BJ (cell line): ENCODE data around the gene NCR3LG1. TPM values are rescaled to one million over a fixed set of nuclear protein-coding genes. Genes with fewer than 3 reads are reported as not detected.

Experiments
- CTCF ChIA-PET: fragments of 350-600 bp; formaldehyde crosslinking; extraction: SDS; loops from one replicate; lab custom pipeline; 2021; ENCODE audit warnings: antibody characterized with exemption, inconsistent platforms; lab: Yijun Ruan, JAX
- POLR2A ChIA-PET: fragments of 300-600 bp; sonication (Branson Sonifier 250); formaldehyde crosslinking; extraction: SDS; loops from one replicate; lab custom pipeline; 2021; ENCODE audit warnings: antibody characterized with exemption; lab: Charles Lee
- DNase-seq: peaks from one replicate; pipeline ENCODE4 v3.0.0-alpha.2; 2011; ENCODE audit warnings: low read depth
- H3K27me3 ChIP-seq: 2 replicates; pipeline ENCODE4 v1.6.0; 2011; ENCODE audit warnings: low read length; ENCODE audit not compliant: control insufficient read depth, insufficient read depth
- H3K36me3 ChIP-seq: 2 replicates; pipeline ENCODE4 v1.5.1; 2011; ENCODE audit warnings: low read length; ENCODE audit not compliant: control insufficient read depth, insufficient read depth
- H3K4me3 ChIP-seq: 2 replicates; pipeline ENCODE4 v1.5.1; 2011; ENCODE audit warnings: low read depth, mild to moderate bottlenecking, control low read depth, low read length
- CTCF ChIP-seq: IDR thresholded peaks from 2 replicates; pipeline ENCODE4 v1.5.1; 2011; ENCODE audit warnings: low read depth, mild to moderate bottlenecking, control low read depth, inconsistent platforms, low read length, moderate library complexity; ENCODE audit not compliant: insufficient read depth
- polyA plus RNA-seq: library from polyadenylated mRNA; depleted of rRNA; stranded (reverse); fragments of >200 nt; gene quantifications from 2 replicates; pipeline ENCODE4 v1.2.3, GENCODE V29; 2011

NCR3LG1 gene
- polyA plus RNA-seq, 1 experiment = 1.5 TPM

GRCh38 chr11:17401316-17401715 is 49.7 kb downstream of the NCR3LG1 start:
- H3K36me3 ChIP-seq = no peaks in the 10 kb centered on the region
- no peak for DNase-seq
- H3K4me3 ChIP-seq = no peak overlapping the region
- POLR2A ChIA-PET = no interaction called here
- H3K27me3 ChIP-seq = peaks cover 8% of the 10 kb centered on the region
- CTCF ChIA-PET = interaction anchor here (5.0 to 11.3 kb wide), 2 partner anchors 12 to 20 kb away, joined by 20 to 66 read pairs; partner anchors contain the start of gene KCNJ11
- TF ChIP-seq CTCF = no peak

GRCh38 chr11:17401841-17402240 is 50.2 kb downstream of the NCR3LG1 start:
- H3K27me3 ChIP-seq = peaks cover 8% of the 10 kb centered on the region
- no peak overlapping the region for H3K4me3 ChIP-seq
- no peak for DNase-seq
- no peak for TF ChIP-seq CTCF
- POLR2A ChIA-PET = no interaction called here
- CTCF ChIA-PET = interaction anchor here (1.3 to 5.0 kb wide), 3 partner anchors 12 to 103 kb away, joined by 5 to 20 read pairs (median 10); partner anchors contain the start of gene KCNJ11
- H3K36me3 ChIP-seq = no peaks in the 10 kb centered on the region

- Histone ChIP-seq H3K36me3 (no peaks in the 10 kb centered on the region), H3K27me3 (peaks cover 6% of the 10 kb centered on the region), H3K4me3 (no peak overlapping the region)
- POLR2A ChIA-PET = no interaction called here
- no peak for DNase-seq
- CTCF ChIA-PET = interaction anchor here (1.3 to 5.0 kb wide), 3 partner anchors 13 to 102 kb away, joined by 5 to 20 read pairs (median 10); partner anchors contain the start of gene KCNJ11
- TF ChIP-seq CTCF = no peak
These were observed 50.9 kb downstream of the NCR3LG1 start for GRCh38 chr11:17402486-17402885.

GRCh38 chr11:17403980-17404759 is 52.6 kb downstream of the NCR3LG1 start:
- ChIA-PET POLR2A (no interaction called here), CTCF (interaction anchor here (2.4 to 5.0 kb wide), 2 partner anchors 15 to 20 kb away, joined by 10 to 20 read pairs; partner anchors contain the start of gene KCNJ11)
- no peak for DNase-seq
- Histone ChIP-seq H3K36me3 (no peaks in the 10 kb centered on the region), H3K4me3 (no peak overlapping the region), H3K27me3 (peaks cover 3% of the 10 kb centered on the region; the same call in 1 of the 2 replicates)
- no peak for TF ChIP-seq CTCF

- ChIA-PET CTCF (interaction anchor here (0.9 to 1.8 kb wide), 5 partner anchors 13 to 29 kb away, joined by 3 to 8 read pairs (median 4); partner anchors contain the start of gene KCNJ11), POLR2A (no interaction called here)
- H3K4me3 ChIP-seq = no peak overlapping the region
- no peak for DNase-seq
- TF ChIP-seq CTCF = peak; percentile 50
- H3K36me3 ChIP-seq = no peaks in the 10 kb centered on the region
- no peaks in the 10 kb centered on the region for H3K27me3 ChIP-seq
These were observed 53.8 kb downstream of the NCR3LG1 start for GRCh38 chr11:17405232-17406005.
